GM23248 (cell line): ENCODE measurements around the gene SMIM35. TPM values are rescaled to one million over a fixed set of nuclear protein-coding genes. Genes with fewer than 3 reads are reported as not detected.

Experiments
- DNase-seq: peaks from one replicate; pipeline ENCODE4 v3.0.0-alpha.2; 2015
- H2AFZ ChIP-seq: fragments of 200-600 bp; sonication (generic); 2 replicates; pipeline ENCODE4 v1.6.1; 2016; ENCODE audit warnings: antibody characterized with exemption
- H3F3A ChIP-seq: fragments of 200-600 bp; sonication (generic); 2 replicates; pipeline ENCODE4 v1.6.1; 2016; ENCODE audit warnings: mild to moderate bottlenecking, antibody characterized with exemption, mixed run types; ENCODE audit not compliant: insufficient read depth
- H3K27ac ChIP-seq: fragments of 200-600 bp; sonication (generic); 2 replicates; pipeline ENCODE4 v1.5.1; 2016; ENCODE audit warnings: mild to moderate bottlenecking
- H3K27me3 ChIP-seq: fragments of 200-600 bp; sonication (generic); replicated peaks from 2 replicates; pipeline ENCODE4 v1.6.1; 2016; ENCODE audit warnings: mild to moderate bottlenecking; ENCODE audit not compliant: insufficient read depth
- H3K36me3 ChIP-seq: fragments of 200-600 bp; sonication (generic); 2 replicates; pipeline ENCODE4 v1.6.1; 2016; ENCODE audit warnings: low read depth, mild to moderate bottlenecking
- H3K4me1 ChIP-seq: fragments of 200-600 bp; sonication (generic); 2 replicates; pipeline ENCODE4 v1.6.1; 2016; ENCODE audit warnings: mild to moderate bottlenecking; ENCODE audit not compliant: insufficient read depth
- H3K4me2 ChIP-seq: fragments of 200-600 bp; sonication (generic); one replicate; pipeline ENCODE4 v1.6.1; 2016; ENCODE audit warnings: mild to moderate bottlenecking; ENCODE audit not compliant: unreplicated experiment
- H3K4me3 ChIP-seq: fragments of 200-600 bp; sonication (generic); 2 replicates; pipeline ENCODE4 v1.5.1; 2016; ENCODE audit warnings: mild to moderate bottlenecking
- H3K79me2 ChIP-seq: fragments of 200-600 bp; sonication (generic); 2 replicates; pipeline ENCODE4 v1.6.1; 2016; ENCODE audit warnings: mild to moderate bottlenecking; ENCODE audit not compliant: insufficient read depth
- H3K9ac ChIP-seq: fragments of 200-600 bp; sonication (generic); 2 replicates; pipeline ENCODE4 v1.6.1; 2016; ENCODE audit warnings: mild to moderate bottlenecking
- H3K9me2 ChIP-seq: fragments of 200-600 bp; sonication (generic); 2 replicates; pipeline ENCODE4 v1.6.1; 2016; ENCODE audit warnings: mixed run types, mild to moderate bottlenecking, moderate library complexity; ENCODE audit not compliant: insufficient read depth
- H3K9me3 ChIP-seq: fragments of 200-600 bp; sonication (generic); one replicate; pipeline ENCODE4 v1.6.1; 2017; ENCODE audit warnings: low read depth
- H4K20me1 ChIP-seq: fragments of 200-600 bp; sonication (generic); 2 replicates; pipeline ENCODE4 v1.6.0; 2016; ENCODE audit not compliant: insufficient read depth
- EZH2 ChIP-seq: fragments of 200-600 bp; sonication (generic); IDR thresholded peaks from 2 replicates; pipeline ENCODE4 v1.6.1; 2018; ENCODE audit warnings: antibody characterized with exemption, mild to moderate bottlenecking; ENCODE audit not compliant: insufficient read depth, poor library complexity, severe bottlenecking
- EZH2phosphoT487 ChIP-seq: fragments of 200-600 bp; sonication (generic); IDR thresholded peaks from 2 replicates; pipeline ENCODE4 v1.6.1; 2018; ENCODE audit warnings: antibody characterized with exemption, moderate library complexity, mild to moderate bottlenecking, low read depth; ENCODE audit not compliant: insufficient read depth
- WGBS, 2 experiments: methylation state at CpG; one replicate each; pipeline ENCODE4 v1.1.6; 2015 to 2017; ENCODE audit warnings: low lambda C conversion rate in 2 of 2, low coverage in 1 of 2; ENCODE audit errors: missing lambda C conversion rate in 2 of 2; 5-methylcytosine and 5-hydroxymethylcytosine counted together
- in situ Hi-C: fragments of 300-500 bp; cut with MboI; formaldehyde crosslinking; loops from 2 replicates; pipeline ENCODE4 v1.15.0; 2020
- polyA plus RNA-seq: library from polyadenylated mRNA; unstranded; fragments of >200 nt; fragmentation: Nextera tagmentation; extraction: Ambion mirVana; gene quantifications from 2 replicates; pipeline ENCODE4 v1.2.1, GENCODE V29; 2016
- total RNA-seq: library from RNA; depleted of rRNA; stranded (reverse); fragments of >200 nt; shearing (Covaris generic); gene quantifications from 2 replicates; pipeline ENCODE4 v1.2.3, GENCODE V29; 2014

Gene SMIM35
- total and polyA plus RNA-seq, 2 experiments from 2014 or later, result not detected

GRCh38 chr11:117977029-117977428 is 109.7 kb downstream of the SMIM35 start:
- no peak overlapping the region for H3K9ac ChIP-seq
- no peak overlapping the region for H2AFZ ChIP-seq
- H3K4me2 ChIP-seq, result no peak overlapping the region
- no peaks in the 10 kb centered on the region for H3K36me3 ChIP-seq
- no peaks in the 10 kb centered on the region for H3K9me2 ChIP-seq
- H3K4me1 ChIP-seq, result no peaks in the 10 kb centered on the region
- H3K9me3 ChIP-seq, result no peaks in the 10 kb centered on the region
- DNase-seq, result no peak
- WGBS, 2 experiments, result 49 to 53% methylated on average over 5 of the region's 5 CpGs
- in situ Hi-C loops, result no loop called here
- H4K20me1 ChIP-seq, result no peaks in the 10 kb centered on the region
- H3K27ac ChIP-seq, result no peak overlapping the region
- H3K4me3 ChIP-seq, result no peak overlapping the region
- peaks cover 7% of the 10 kb centered on the region for H3K27me3 ChIP-seq
- TF ChIP-seq EZH2phosphoT487 (no peak), EZH2 (no peak)
- H3F3A ChIP-seq, result no peaks in the 10 kb centered on the region
- no peaks in the 10 kb centered on the region for H3K79me2 ChIP-seq

GRCh38 chr11:117976445-117976844 is 110.3 kb downstream of the SMIM35 start:
- WGBS, 2 experiments, result 42 to 43% methylated on average over 4 of the region's 4 CpGs
- H3K4me2 ChIP-seq, result no peak overlapping the region
- H2AFZ ChIP-seq, result no peak overlapping the region
- no peak for DNase-seq
- peaks cover 7% of the 10 kb centered on the region for H3K27me3 ChIP-seq
- H3F3A ChIP-seq, result no peaks in the 10 kb centered on the region
- H3K27ac ChIP-seq, result no peak overlapping the region
- H3K9ac ChIP-seq, result no peak overlapping the region
- no peak for TF ChIP-seq EZH2phosphoT487
- TF ChIP-seq EZH2, result no peak
- H3K9me3 ChIP-seq, result no peaks in the 10 kb centered on the region
- H3K9me2 ChIP-seq, result no peaks in the 10 kb centered on the region
- H3K36me3 ChIP-seq, result no peaks in the 10 kb centered on the region
- H4K20me1 ChIP-seq, result no peaks in the 10 kb centered on the region
- H3K4me3 ChIP-seq, result no peak overlapping the region
- H3K79me2 ChIP-seq, result no peaks in the 10 kb centered on the region
- no peaks in the 10 kb centered on the region for H3K4me1 ChIP-seq
- in situ Hi-C loops, result no loop called here

- Histone ChIP-seq H3K9me3 (no peaks in the 10 kb centered on the region), H2AFZ (no peak overlapping the region), H3K9ac (no peak overlapping the region), H3K4me2 (no peak overlapping the region), H3K9me2 (no peaks in the 10 kb centered on the region), H3K27ac (no peak overlapping the region), H3F3A (no peaks in the 10 kb centered on the region), H3K79me2 (no peaks in the 10 kb centered on the region), H4K20me1 (no peaks in the 10 kb centered on the region), H3K36me3 (no peaks in the 10 kb centered on the region), H3K27me3 (peaks cover 3% of the 10 kb centered on the region), H3K4me3 (no peak overlapping the region), H3K4me1 (no peaks in the 10 kb centered on the region)
- no peak for DNase-seq
- in situ Hi-C loops, result no loop called here
- TF ChIP-seq EZH2 (no peak), EZH2phosphoT487 (no peak)
- WGBS, 2 experiments, result 75% methylated on average over 4 of the region's 4 CpGs
These were observed 113.3 kb downstream of the SMIM35 start for GRCh38 chr11:117973503-117973860.

- Histone ChIP-seq H3K4me1 (no peaks in the 10 kb centered on the region), H3K27me3 (peaks cover 3% of the 10 kb centered on the region), H4K20me1 (no peaks in the 10 kb centered on the region), H3K9me2 (no peaks in the 10 kb centered on the region), H3K79me2 (no peaks in the 10 kb centered on the region), H3K36me3 (no peaks in the 10 kb centered on the region), H2AFZ (no peak overlapping the region), H3F3A (no peaks in the 10 kb centered on the region), H3K9ac (no peak overlapping the region), H3K27ac (no peak overlapping the region), H3K9me3 (no peaks in the 10 kb centered on the region), H3K4me2 (no peak overlapping the region), H3K4me3 (no peak overlapping the region)
- no peak for DNase-seq
- in situ Hi-C loops, result no loop called here
- WGBS, 2 experiments, result 32% methylated on average over 9 of the region's 9 CpGs
- TF ChIP-seq EZH2phosphoT487, result no peak
- no peak for TF ChIP-seq EZH2
These were observed 113.9 kb downstream of the SMIM35 start for GRCh38 chr11:117972629-117973502.

- H3F3A ChIP-seq, result no peaks in the 10 kb centered on the region
- no peak overlapping the region for H3K9ac ChIP-seq
- in situ Hi-C loops, result no loop called here
- peaks cover 3% of the 10 kb centered on the region; the same call in 1 of the 2 replicates for H3K27me3 ChIP-seq
- H3K9me3 ChIP-seq, result no peaks in the 10 kb centered on the region
- DNase-seq, result no peak
- 45 to 56% methylated on average over 10 of the region's 10 CpGs for WGBS, 2 experiments
- no peak overlapping the region for H3K27ac ChIP-seq
- no peaks in the 10 kb centered on the region for H3K79me2 ChIP-seq
- TF ChIP-seq EZH2phosphoT487 (no peak), EZH2 (no peak)
- H3K9me2 ChIP-seq, result no peaks in the 10 kb centered on the region
- H3K4me1 ChIP-seq, result no peaks in the 10 kb centered on the region
- no peak overlapping the region for H2AFZ ChIP-seq
- no peak overlapping the region for H3K4me3 ChIP-seq
- H4K20me1 ChIP-seq, result no peaks in the 10 kb centered on the region
- no peaks in the 10 kb centered on the region for H3K36me3 ChIP-seq
- H3K4me2 ChIP-seq, result no peak overlapping the region
These were observed 114.7 kb downstream of the SMIM35 start for GRCh38 chr11:117972044-117972443.
